ENCODE measurements around the gene ZNF2.

The ZNF2 gene

GRCh38 chr2:95207111-95207961 lies 41.7 kb downstream of the ZNF2 start, which contains the start of gene ZNF892:
TSS of gene ZNF892 (plus strand) at chr2:95207521. CDS start at chr2:95207816, 295 bp downstream.
- peak; percentile 79 for DNase-seq

- no peak for DNase-seq
These were observed 42.5 kb downstream of the ZNF2 start for GRCh38 chr2:95208106-95208505.

GRCh38 chr2:95215018-95215612 lies 49.5 kb downstream of the ZNF2 start:
- DNase-seq = no peak

- DNase-seq = no peak
These were observed 54.8 kb downstream of the ZNF2 start for GRCh38 chr2:95220449-95220848.

GRCh38 chr2:95225658-95226057 lies 60.0 kb downstream of the ZNF2 start:
- no peak for DNase-seq

DNA sequence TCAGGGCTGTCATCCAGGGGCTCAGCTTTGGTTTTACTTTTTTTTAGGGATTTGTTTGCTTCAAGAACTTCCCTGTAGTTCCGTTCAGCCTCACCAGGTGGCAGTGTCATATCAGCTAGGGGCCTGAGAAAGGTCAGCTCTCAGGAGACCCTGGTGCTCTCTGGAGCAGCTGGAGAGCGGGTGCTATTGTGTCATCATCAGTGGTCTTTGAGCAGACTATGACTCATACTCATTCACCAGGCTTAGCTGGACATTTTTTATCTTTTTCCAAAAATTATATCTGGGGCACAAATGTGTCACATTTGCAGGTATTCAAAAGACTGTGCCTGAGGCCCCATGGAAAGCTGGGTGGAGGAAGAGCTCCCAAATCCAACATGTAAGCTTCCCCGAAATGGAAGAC lies 66.1 kb downstream of the ZNF2 start:
- DNase-seq = peak; percentile 84

DNA sequence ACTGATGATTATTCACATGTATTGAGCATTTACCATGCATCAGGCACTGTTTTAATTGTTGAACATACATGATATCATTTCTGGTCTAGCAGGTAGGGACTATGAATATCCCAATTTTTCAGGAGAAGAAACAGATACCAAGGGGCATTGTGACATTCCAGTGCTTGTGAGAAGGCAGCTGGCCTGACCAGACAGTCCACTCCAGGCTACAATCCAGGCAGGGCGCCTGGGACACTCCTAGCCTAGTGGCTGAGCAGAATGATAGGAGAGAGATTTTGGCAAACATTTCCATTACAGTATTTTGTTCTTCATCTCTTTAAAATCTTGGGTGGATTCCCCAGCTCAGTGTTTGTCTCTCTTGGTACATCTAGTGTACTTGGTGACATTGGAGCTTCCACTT lies 66.6 kb downstream of the ZNF2 start:
- DNase-seq = no peak
